Brain pericyte (primary cell): ENCODE results near the gene PRG2.
"Not testable (repeated sequence)": the region's sequence is repeated elsewhere in the genome, so short reads cannot be mapped to it uniquely, and the experiment has no call there.

Experiments used
- DNase-seq: peaks from one replicate; pipeline ENCODE4 v3.0.0-alpha.2; 2012; ENCODE audit warnings: low read depth, low spot score

The PRG2 gene

GRCh38 chr11:57348052-57348451, 42.4 kb downstream of the PRG2 start:
- DNase-seq, result no peak

- no peak for DNase-seq
These were observed 43.1 kb downstream of the PRG2 start for GRCh38 chr11:57347336-57347735.

GRCh38 chr11:57345555-57346211, 44.8 kb downstream of the PRG2 start:
- DNase-seq, result no peak

- DNase-seq, result no peak
These were observed 45.6 kb downstream of the PRG2 start for GRCh38 chr11:57344826-57345225.

GRCh38 chr11:57343825-57344224, 46.6 kb downstream of the PRG2 start:
- DNase-seq, result no peak

- DNase-seq, result no peak
These were observed 47.7 kb downstream of the PRG2 start for GRCh38 chr11:57342702-57343101.

- no peak for DNase-seq
These were observed 49.1 kb downstream of the PRG2 start for GRCh38 chr11:57341250-57341808.

- no peak for DNase-seq
These were observed 50.3 kb downstream of the PRG2 start for GRCh38 chr11:57340039-57340615.

GRCh38 chr11:57339328-57339727, 51.1 kb downstream of the PRG2 start:
- DNase-seq, result no peak

GRCh38 chr11:57338142-57338541, 52.3 kb downstream of the PRG2 start, which contains the start of gene P2RX3:
Gene P2RX3, plus strand, starts transcription at chr11:57338352. Its CDS starts 199 bp downstream, at chr11:57338551.
- no peak for DNase-seq

GRCh38 chr11:57336856-57337255, 53.6 kb downstream of the PRG2 start:
- DNase-seq, result not testable (repeated sequence)
